ES-I3 (cell line): Measurements from ENCODE around the gene TTLL13.
"Not testable (repeated sequence)": the region's sequence is repeated elsewhere in the genome, so short reads cannot be mapped to it uniquely, and the experiment has no call there.

Experiments used
- H3K36me3 ChIP-seq: 2 replicates; pipeline ENCODE4 v1.6.1; 2013; ENCODE audit warnings: mild to moderate bottlenecking, low read length, control low read depth, moderate library complexity; ENCODE audit not compliant: insufficient read depth
- H3K4me1 ChIP-seq: 2 replicates; pipeline ENCODE4 v1.6.1; 2013; ENCODE audit warnings: mild to moderate bottlenecking, control low read depth, low read length; ENCODE audit not compliant: insufficient read depth
- H3K9ac ChIP-seq: 2 replicates; pipeline ENCODE4 v1.6.1; 2013; ENCODE audit warnings: low read depth, mild to moderate bottlenecking, low read length, moderate library complexity
- H3K9me3 ChIP-seq: 2 replicates; pipeline ENCODE4 v1.6.1; 2013; ENCODE audit warnings: mild to moderate bottlenecking, low read length, moderate library complexity; ENCODE audit not compliant: control insufficient read depth, insufficient read depth

The TTLL13 gene

GRCh38 chr15:90268415-90268814 is 19.1 kb downstream of the TTLL13 start:
- Histone ChIP-seq H3K36me3 (peaks cover 15% of the 10 kb centered on the region; the same call in 1 of the 2 replicates), H3K9ac (no peak overlapping the region), H3K9me3 (no peaks in the 10 kb centered on the region), H3K4me1 (peaks cover 5% of the 10 kb centered on the region)

- peaks cover 5% of the 10 kb centered on the region for H3K4me1 ChIP-seq
- no peak overlapping the region for H3K9ac ChIP-seq
- no peaks in the 10 kb centered on the region for H3K9me3 ChIP-seq
- peaks cover 15% of the 10 kb centered on the region; the same call in 1 of the 2 replicates for H3K36me3 ChIP-seq
Observed at GRCh38 chr15:90270502-90271150, 21.3 kb downstream of the TTLL13 start.

GRCh38 chr15:90271459-90272166 is 22.3 kb downstream of the TTLL13 start:
- Histone ChIP-seq H3K4me1 (peaks cover 5% of the 10 kb centered on the region), H3K9ac (no peak overlapping the region), H3K36me3 (peaks cover 15% of the 10 kb centered on the region; the same call in 1 of the 2 replicates), H3K9me3 (no peaks in the 10 kb centered on the region)

- H3K9ac ChIP-seq, H3K9me3 ChIP-seq, H3K36me3 ChIP-seq, H3K4me1 ChIP-seq: not testable (repeated sequence)
Observed at GRCh38 chr15:90278467-90278866, 29.1 kb downstream of the TTLL13 start.

GRCh38 chr15:90280743-90281142 is 31.4 kb downstream of the TTLL13 start:
- H3K36me3 ChIP-seq, H3K9ac ChIP-seq, H3K9me3 ChIP-seq, H3K4me1 ChIP-seq: not testable (repeated sequence)

- H3K4me1 ChIP-seq, H3K9ac ChIP-seq, H3K36me3 ChIP-seq, H3K9me3 ChIP-seq: not testable (repeated sequence)
Observed at GRCh38 chr15:90281637-90282036, 32.3 kb downstream of the TTLL13 start.

- H3K9me3 ChIP-seq, result no peaks in the 10 kb centered on the region
- H3K9ac ChIP-seq, result no peak overlapping the region
- H3K4me1 ChIP-seq, result peaks cover 8% of the 10 kb centered on the region; the same call in 1 of the 2 replicates
- no peaks in the 10 kb centered on the region for H3K36me3 ChIP-seq
Observed at GRCh38 chr15:90286678-90287077, 37.3 kb downstream of the TTLL13 start.

- Histone ChIP-seq H3K36me3 (no peaks in the 10 kb centered on the region), H3K9me3 (no peaks in the 10 kb centered on the region), H3K9ac (no peak overlapping the region), H3K4me1 (peaks cover 8% of the 10 kb centered on the region; the same call in 1 of the 2 replicates)
Observed at GRCh38 chr15:90287101-90287500, 37.7 kb downstream of the TTLL13 start.

- Histone ChIP-seq H3K4me1 (peaks cover 8% of the 10 kb centered on the region; the same call in 1 of the 2 replicates), H3K9ac (no peak overlapping the region), H3K9me3 (no peaks in the 10 kb centered on the region), H3K36me3 (no peaks in the 10 kb centered on the region)
Observed at GRCh38 chr15:90287946-90288345, 38.6 kb downstream of the TTLL13 start.

GRCh38 chr15:90291679-90292356 is 42.5 kb downstream of the TTLL13 start:
- H3K9ac ChIP-seq, result no peak overlapping the region
- peaks cover 8% of the 10 kb centered on the region; the same call in 1 of the 2 replicates for H3K4me1 ChIP-seq
- H3K36me3 ChIP-seq, result no peaks in the 10 kb centered on the region
- no peaks in the 10 kb centered on the region for H3K9me3 ChIP-seq

GRCh38 chr15:90293040-90293810 is 43.9 kb downstream of the TTLL13 start:
- not testable (repeated sequence) for H3K9me3 ChIP-seq, H3K4me1 ChIP-seq, H3K36me3 ChIP-seq, H3K9ac ChIP-seq

- no peak overlapping the region for H3K9ac ChIP-seq
- no peaks in the 10 kb centered on the region for H3K36me3 ChIP-seq
- H3K9me3 ChIP-seq, result no peaks in the 10 kb centered on the region
- H3K4me1 ChIP-seq, result no peaks in the 10 kb centered on the region; the same call in 1 of the 2 replicates
Observed at GRCh38 chr15:90294159-90294558, 44.8 kb downstream of the TTLL13 start.

- Histone ChIP-seq H3K9me3 (no peaks in the 10 kb centered on the region), H3K36me3 (no peaks in the 10 kb centered on the region), H3K4me1 (no peaks in the 10 kb centered on the region; the same call in 1 of the 2 replicates), H3K9ac (no peak overlapping the region)
Observed at GRCh38 chr15:90294601-90295269, 45.4 kb downstream of the TTLL13 start.

GRCh38 chr15:90295270-90295648 is 45.9 kb downstream of the TTLL13 start:
- H3K36me3 ChIP-seq, result no peaks in the 10 kb centered on the region
- H3K4me1 ChIP-seq, result no peaks in the 10 kb centered on the region; the same call in 1 of the 2 replicates
- H3K9ac ChIP-seq, result no peak overlapping the region
- no peaks in the 10 kb centered on the region for H3K9me3 ChIP-seq
